HG03095 (cell line): ENCODE data around the gene PIKFYVE.
"Not testable (repeated sequence)": the region's sequence is repeated elsewhere in the genome, so short reads cannot be mapped to it uniquely, and the experiment has no call there.

Source experiments
- ATAC-seq: cut with Tn5 transposase; IDR thresholded peaks from one replicate; pipeline ENCODE4 v1.9.1; 2021; ENCODE audit warnings: moderate library complexity; ENCODE audit not compliant: unreplicated experiment

Gene PIKFYVE

DNA sequence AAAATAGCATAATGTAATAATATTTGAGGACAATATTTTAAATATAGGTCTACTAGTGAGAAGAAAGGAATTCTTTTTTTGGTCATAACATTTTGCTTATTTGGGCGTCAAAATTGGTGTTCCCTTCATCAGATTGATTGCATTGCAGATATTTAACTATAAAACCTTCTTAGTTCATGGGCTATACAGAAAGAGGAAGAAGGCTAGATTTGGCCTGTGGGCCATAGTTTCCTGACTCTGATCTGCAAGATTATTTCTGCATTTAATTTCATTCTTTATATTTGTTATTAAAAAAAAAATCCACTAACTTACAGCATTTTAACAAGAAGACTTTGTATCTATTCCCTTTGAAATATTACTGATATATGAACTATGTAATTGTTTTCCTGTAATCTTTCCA lies 31.9 kb downstream of the PIKFYVE start:
- no peak for ATAC-seq

DNA sequence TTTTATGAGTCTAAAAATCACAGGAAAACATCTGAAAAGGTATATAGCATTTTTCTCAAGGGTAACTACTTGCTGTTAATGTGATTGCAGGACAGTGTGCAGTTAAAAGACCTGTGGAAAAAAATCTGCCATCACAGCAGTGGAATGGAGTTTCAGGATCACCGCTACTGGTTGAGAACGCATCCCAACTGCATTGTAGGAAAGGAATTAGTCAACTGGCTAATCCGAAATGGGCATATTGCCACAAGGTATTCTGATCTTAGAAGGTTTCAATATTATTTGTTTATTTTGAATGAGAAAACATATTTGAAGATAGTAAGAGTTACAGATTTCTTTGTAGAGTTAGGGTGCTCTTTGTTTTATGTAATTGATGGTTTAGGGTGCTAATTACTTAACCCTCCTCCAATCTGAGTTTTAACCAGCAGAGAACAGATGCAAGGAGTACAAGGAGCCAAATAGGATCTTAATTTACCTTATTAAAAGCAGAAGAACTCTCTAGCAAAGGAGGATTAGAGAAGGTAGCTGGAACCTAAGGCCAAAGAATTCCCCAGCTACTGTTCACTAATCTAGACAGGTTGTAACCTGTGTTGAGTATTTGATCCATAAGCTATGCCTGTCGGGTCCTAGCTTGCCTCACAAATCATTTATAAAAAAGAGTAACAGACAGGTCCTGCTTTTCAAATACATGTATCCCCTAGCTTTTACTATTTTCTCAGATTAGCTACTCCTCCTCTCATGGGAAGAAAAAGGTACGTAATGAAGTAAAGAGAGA lies 35.0 kb downstream of the PIKFYVE start:
- ATAC-seq: no peak

DNA sequence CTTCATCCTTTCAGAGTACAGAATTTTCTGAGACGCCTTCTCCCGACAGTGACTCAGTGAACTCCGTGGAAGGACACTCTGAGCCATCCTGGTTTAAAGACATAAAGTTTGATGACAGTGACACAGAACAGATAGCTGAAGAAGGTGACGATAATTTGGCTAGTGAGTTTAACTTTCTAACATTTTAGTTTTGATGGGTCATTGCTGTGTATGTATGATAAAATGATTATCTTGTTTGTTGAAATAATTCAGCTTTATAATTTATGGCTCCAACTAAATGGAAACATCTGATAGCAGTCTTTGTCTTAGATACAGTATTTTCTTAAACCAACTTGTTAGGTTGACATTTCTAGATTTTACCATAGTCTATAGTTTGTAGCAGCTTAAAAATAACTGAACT lies 38.1 kb downstream of the PIKFYVE start:
- ATAC-seq: no peak

DNA sequence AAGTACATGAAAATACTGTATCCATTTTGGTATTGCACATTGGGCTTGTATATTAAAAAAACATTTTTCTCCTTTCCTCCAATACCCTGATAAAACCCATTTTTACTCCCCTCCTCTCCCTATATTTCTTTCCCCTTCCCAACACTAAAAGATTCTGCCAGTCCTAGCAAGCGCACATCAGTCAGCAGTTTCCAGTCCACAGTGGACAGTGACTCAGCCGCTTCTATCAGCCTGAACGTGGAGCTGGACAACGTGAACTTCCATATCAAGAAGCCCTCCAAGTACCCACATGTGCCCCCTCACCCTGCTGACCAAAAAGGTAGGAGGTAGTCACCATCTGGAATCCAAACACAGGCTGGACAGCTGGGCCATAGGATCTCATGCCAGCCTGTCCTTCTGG lies 38.6 kb downstream of the PIKFYVE start:
- no peak for ATAC-seq

DNA sequence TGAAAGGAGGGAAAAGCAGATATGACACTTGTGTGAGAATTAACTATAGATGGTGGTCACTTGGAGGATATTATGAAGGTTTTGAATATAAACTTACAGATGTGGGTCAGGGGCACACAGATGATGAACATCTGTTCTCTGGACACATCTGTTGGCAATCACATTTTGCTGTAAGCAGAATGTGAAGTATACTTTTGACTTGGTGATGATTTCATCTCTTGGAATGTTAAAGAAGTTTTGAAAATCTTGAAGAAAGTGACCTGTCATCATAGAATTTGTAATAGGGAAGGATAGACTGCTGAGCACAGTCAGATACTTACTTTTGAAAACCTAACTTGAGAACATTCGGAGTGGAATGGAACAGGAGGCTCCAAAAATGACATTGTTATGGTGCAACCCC lies 40.2 kb downstream of the PIKFYVE start:
- no peak for ATAC-seq

DNA sequence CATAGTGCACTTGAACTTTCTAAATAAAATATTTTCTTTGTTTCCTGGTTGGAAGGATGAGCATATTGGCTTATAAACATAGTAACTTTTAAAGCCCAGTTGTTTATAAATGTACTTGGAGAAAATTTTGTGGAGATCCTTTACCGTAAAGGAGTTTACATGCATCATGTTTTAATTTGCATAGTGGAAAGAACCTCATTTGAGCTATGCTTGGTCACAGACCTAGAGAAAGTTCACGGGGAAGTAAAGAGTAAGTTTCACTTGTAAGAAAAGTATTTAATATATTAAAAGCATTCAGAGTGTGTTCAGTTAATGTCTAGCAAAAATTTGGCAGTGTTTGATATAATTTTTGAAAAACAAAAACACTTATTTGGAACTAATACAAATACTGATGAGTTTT lies 45.3 kb downstream of the PIKFYVE start:
- ATAC-seq: peak; percentile 49

DNA sequence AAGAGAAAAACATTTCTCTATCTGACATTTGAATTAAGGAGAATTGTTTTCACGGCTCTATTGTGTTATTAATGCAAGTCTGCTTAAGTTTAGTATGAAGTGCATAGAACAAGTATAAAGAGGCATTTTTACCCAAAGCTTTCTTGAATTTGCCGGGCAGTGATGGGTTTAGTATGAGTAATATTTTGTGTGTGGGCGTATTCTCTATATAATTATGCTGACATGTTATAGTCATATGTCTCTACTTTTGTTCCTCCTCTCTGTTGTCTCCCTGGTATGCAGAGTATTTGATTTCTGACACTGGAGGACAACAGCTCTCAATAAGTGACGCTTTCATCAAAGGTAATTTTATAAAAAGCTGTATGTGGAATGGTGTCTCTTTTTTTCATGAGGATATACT lies 45.9 kb downstream of the PIKFYVE start:
- ATAC-seq: peak; percentile 49

DNA sequence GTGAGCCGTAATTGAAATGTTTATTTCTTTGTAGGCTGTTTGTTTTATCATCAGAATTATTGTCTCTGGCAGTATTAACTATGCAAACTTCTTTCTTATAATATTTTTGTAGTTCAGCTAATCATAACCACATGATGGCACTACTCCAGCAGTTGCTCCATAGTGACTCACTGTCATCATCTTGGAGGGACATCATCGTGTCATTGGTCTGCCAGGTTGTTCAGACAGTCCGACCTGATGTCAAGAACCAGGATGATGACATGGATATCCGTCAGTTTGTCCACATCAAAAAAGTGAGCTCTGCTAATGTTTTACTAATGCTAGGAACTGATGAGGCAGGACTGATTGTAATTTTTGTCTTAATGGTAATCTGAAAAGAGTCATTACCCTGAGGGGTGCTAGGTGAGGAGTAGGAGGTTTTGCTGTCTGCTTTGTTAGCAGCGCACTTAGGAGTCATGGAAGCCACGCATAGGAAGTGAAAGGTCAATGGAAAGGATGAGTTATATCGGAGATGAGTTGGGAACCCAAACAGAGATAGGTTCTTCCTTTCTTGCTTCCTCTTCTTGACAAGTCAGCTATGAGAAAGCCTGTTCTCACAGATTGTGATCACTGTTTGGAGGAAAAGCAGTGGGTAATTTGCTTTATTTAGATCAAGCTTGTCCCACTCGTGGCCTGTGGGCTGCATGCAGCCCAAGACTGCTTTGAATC lies 49.2 kb downstream of the PIKFYVE start:
- ATAC-seq: peak; percentile 68

DNA sequence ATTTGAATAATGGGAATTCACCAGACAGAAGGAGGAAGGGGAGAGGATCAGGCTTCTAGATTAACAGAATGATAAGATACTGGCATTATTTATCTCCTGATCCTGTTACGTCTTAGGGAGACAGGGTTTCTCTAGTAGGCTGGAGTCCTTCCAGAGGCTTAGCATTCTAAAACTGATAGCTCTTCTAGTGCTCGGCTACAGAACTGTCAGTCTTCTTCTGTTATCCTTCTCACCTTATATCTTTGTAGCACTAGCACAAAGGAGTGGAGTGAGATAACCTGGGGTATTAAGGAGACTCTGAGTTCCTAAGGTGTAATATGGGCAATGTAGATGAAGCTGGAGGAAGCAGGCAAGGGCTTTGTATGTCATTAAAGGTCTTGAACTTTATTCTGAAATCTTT lies 52.1 kb downstream of the PIKFYVE start:
- no peak for ATAC-seq

DNA sequence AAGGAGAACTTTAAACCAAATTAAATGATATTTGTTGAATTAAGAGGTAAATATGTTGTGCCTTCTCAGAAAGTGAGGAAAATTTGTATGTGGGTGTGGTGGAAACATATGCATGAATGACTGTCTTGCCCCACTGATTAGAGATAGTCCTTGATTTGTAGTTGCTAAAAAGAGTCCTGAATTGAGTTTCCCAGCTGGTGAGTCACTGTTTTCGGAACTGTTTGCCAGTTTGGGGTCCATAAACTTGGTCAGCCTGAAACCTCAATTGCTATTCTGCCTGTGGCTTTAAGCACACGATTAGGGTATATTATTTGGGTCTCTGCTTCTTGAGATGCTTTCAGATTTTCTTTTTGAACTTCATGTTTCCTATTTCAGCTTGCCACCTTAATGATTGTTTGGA lies 53.3 kb downstream of the PIKFYVE start:
- ATAC-seq: peak; percentile 30

DNA sequence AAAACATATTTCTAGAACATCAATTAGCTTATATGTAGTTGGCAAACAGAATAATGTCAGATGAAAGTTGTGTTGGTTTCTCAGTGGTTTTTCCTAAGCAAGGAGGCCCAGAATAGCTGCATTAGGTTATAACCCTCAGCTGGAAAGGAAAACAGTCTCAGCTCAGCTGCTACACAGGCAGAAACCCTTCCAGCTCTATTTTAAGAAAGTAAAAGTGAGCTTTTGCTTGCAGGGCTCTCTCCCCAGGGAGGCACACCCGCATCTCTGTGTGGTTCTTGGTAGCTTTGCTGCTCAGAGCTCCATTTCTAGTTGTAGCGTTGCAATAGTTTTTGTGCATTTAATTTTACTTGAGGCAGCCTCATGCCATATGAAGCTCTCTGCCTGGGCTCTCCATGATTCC lies 54.6 kb downstream of the PIKFYVE start:
- peak; percentile 90 for ATAC-seq

DNA sequence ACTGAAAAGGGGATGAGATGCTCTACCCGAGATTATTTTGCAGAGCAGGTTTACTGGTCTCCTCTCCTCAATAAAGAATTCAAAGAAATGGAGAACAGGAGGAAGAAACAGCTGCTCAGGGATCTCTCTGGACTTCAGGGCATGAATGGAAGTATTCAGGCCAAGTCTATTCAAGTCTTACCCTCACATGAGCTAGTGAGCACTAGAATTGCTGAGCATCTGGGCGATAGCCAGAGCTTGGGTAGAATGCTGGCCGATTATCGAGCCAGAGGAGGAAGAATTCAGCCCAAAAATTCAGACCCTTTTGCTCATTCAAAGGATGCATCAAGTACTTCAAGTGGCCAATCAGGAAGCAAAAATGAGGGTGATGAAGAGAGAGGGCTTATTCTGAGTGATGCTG lies 60.0 kb downstream of the PIKFYVE start:
- ATAC-seq: no peak

DNA sequence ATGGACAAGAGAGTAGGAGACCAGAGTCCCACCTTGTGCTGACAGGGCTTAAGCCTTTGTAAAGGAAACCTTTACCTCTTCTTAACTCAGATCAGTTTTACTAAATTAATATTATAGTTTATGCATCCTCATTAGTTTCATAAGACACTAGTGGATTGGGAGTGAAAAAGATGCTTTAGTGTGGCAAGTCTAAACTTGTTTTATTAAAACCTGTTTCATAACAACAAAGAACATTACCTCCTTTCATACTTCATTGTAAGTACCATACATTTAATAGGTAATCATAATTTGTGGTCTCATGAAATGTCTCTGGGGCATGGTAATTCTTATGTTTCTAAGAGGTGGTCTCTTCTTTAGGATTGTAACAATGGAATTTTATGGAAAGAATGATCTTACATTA lies 63.4 kb downstream of the PIKFYVE start:
- ATAC-seq: no peak

DNA sequence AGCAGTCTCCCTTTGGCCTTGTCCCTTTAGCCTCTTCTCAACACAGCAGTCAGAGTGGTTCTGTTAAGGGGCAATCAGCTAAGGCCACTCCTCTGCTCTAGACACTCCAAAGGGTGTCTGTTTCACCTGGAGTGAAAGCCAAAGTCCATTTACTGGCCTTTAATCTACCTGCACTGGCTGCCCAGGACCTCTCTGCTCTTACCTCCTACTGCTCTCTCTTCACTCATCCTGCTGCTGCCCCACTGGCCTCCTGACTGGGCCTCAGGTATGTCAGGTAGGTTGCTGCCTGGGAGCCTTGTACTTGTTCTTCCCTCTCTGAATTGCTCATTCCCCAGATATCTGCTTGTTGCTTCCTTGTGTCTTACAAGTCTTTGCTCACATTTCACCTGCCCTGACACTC lies 68.2 kb downstream of the PIKFYVE start:
- no peak for ATAC-seq

DNA sequence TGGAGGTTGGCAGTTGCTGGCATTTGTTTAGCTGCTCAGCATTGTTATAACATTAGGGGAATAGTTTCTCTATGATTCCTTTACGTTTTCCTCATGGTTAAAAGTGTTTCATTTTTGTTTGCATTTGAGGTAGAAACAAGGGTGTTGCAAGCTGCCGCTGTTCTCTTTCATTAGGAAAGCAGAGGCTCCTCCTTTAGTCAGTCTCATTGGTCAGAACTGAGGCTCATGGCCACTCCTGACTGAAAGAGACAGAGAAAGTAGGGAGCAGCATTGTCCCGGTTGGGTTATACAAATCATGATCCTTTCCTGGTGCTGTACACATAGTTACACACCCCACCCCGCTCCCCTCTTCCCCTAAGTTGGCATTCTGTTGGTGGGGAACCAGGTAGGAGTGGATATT lies 80.7 kb downstream of the PIKFYVE start:
- ATAC-seq: no peak

DNA sequence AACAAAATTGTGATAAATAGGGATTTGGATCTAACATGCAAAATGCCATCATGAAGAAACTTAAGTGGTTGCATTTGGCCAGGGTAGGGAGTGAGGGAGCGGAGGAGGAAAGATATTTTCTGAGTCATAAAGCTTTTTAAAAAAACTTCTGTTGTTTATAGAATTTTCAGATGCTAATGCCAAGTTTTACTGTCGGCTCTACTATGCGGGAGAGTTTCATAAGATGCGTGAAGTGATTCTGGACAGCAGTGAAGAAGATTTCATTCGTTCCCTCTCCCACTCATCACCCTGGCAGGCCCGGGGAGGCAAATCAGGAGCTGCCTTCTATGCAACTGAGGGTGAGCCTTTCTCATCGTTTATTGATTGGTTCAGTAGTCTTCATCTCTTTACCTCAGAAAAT lies 84.6 kb downstream of the PIKFYVE start:
- no peak for ATAC-seq

DNA sequence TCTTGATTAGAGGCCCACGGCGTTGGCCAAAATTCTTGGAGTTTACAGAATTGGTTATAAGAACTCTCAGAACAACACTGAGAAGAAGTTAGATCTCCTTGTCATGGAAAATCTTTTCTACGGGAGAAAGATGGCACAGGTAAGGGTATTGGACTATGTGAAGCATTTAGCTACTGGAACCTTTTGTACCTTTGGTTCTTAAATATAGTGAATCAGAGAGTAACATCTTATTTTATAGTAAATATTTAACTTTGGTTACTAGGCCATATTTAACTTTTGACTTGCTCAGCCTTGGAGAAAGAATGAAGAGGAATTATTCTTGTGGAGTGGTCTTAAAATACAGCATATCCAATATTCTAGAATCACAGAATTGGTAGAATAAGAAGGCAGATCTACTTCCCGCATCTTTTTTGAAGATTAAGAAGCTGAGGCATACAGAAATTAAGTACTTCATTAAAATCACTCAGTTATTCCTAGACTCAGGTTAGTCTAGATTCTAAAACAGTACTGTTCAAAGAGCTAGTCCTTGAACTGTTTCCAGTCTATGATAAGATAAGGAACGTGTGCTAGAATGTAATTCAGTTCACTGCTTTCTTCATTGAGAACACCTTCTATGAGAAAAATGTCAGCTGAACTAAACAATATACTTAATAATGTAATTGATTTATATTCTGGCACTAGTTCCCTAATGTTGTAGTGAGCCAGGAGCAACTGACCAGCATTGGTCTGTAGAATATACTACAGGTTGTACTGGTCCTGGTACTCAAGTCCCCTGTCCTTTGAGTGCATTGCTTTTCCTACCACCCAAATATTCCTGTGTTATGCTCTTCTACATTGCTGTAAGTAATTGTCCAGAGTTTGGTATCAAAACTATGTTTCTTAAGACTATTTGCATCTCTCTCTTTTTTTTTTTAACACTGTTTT lies 86.9 kb downstream of the PIKFYVE start:
- no peak for ATAC-seq

DNA sequence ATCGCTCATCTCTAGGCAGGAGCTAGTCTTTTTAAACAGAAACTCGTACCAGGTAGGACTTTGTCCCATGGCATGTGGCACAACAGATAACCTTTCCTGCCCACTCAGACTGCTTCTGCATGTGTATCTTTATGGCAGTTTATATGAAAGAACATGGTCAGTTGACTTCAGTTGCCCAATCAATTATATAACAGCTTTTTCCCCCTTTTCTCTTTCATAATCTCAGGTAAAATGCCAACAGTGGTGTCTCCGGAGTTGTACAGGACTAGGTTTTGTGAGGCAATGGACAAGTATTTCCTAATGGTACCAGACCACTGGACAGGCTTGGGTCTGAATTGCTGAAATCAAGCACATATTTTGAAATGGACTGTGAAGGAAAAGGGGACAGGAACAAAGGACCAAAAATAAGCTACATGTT lies 88.9 kb downstream of the PIKFYVE start:
- ATAC-seq: no peak

DNA sequence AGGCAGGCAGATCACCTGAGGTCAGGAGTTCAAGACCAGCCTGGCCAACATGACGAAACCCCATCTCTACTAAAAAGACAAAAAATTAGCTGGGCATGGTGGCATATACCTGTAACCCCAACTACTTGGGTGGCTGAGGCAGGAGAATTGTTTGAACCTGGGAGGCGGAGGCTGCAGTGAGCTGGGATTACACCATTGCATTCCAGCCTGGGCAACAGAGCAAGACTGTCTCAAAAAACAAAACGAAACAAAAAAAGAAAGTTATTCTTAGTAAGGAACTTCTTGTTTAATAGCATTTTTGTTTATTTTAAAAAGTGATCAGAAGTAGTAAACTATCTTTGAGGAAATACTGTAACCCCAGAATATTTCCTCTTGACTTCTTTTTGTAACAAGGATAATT lies 90.4 kb downstream of the PIKFYVE start:
- not testable (repeated sequence) for ATAC-seq

DNA sequence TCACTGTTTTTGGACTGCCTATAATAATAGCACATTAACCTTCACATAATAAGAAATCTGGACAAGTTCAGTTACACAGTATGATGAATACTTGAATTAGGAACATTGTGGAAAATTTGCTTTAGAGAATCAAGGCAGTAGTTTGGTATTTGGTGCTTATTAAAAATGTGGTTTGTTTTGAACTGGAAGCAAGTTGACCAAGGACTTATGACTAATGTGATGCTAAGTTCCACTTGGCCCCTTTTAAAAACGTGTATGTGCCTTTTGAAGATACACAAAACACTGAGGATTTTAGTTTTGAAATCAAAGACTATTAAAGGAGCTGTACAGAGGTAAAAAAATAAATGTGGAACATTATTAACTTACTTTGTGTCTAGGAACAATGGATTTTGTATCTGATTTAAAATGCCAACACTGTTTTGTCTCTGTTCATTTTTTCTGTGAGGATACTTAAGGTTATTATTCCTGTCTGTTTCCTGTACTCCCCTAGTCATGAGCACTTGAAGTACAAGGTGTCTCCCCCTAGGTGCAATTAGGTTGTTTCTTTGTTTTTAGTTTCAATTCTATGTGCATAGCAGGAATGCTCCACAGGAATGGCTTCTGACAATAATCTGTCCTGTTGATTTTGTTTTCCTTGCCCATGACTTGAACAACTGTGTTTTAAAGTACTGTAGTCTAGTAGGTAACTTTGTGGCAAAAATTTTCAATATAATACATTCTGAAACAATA lies 91.0 kb downstream of the PIKFYVE start:
- no peak for ATAC-seq
